Prostate gland (tissue), 2 donors: ENCODE data around the gene OR51B4. TPM values are rescaled to one million over a fixed set of nuclear protein-coding genes. Genes with fewer than 3 reads are reported as not detected.

Source experiments
- DNase-seq: peaks from one replicate; pipeline ENCODE4 v3.0.0-alpha.2; 2019; ENCODE audit warnings: low spot score
- H3K27ac ChIP-seq, 2 donors: fragments of 200-600 bp; sonication (generic); 2 replicates each; pipeline ENCODE4 v1.5.1; 2017 to 2019
- H3K27me3 ChIP-seq: fragments of 200-600 bp; sonication (generic); replicated peaks from 2 replicates; pipeline ENCODE4 v1.5.1; 2019; ENCODE audit not compliant: insufficient read depth
- H3K36me3 ChIP-seq, 2 donors: fragments of 200-600 bp; sonication (generic); 1 replicate in 1 of 2; 2 replicates in 1 of 2; pipeline versions ENCODE4 v1.5.1 to v1.8.1; 2017 to 2019
- H3K4me1 ChIP-seq: fragments of 200-600 bp; sonication (generic); replicated peaks from 2 replicates; pipeline ENCODE4 v1.5.1; 2019
- H3K4me3 ChIP-seq, 2 donors: fragments of 200-600 bp; sonication (generic); 2 replicates each; pipeline ENCODE4 v1.5.1; 2017 to 2019
- H3K9me3 ChIP-seq: fragments of 200-600 bp; sonication (generic); 2 replicates; pipeline ENCODE4 v1.5.1; 2017
- POLR2A ChIP-seq: fragments of 450-650 bp; IDR thresholded peaks from one replicate; pipeline ENCODE4 v1.6.1; 2016; ENCODE audit warnings: antibody characterized with exemption, mild to moderate bottlenecking
- POLR2AphosphoS5 ChIP-seq: sonication (generic); formaldehyde crosslinking; IDR thresholded peaks from one replicate; pipeline ENCODE4 v1.6.1; 2017; ENCODE audit warnings: antibody characterized with exemption
- WGBS: methylation state at CpG from one replicate; pipeline ENCODE4 v1.1.5; 2018; 5-methylcytosine and 5-hydroxymethylcytosine counted together
- intact Hi-C: fragments of 100-400 bp; cut with DNase I; formaldehyde crosslinking; loops from one replicate; pipeline ENCODE4 v1.14.2; 2022
- total RNA-seq, 2 donors: library from RNA; depleted of rRNA; stranded (reverse); fragments of >200 nt; gene quantifications; one replicate each; pipeline ENCODE4 v1.1.0, GENCODE V29; 2016
- TF ChIP-seq, protein P1 (sequence below), 4 experiments: fragments of 200-600 bp in 2 of 4; fragments of 450-650 bp in 2 of 4; sonication (generic) in 2 of 4; IDR thresholded peaks; 1 replicate in 3 of 4; 2 replicates in 1 of 4; pipeline ENCODE4 v1.5.1; 2016 to 2019; ENCODE audit warnings: antibody characterized with exemption in 4 of 4, mild to moderate bottlenecking in 2 of 4, moderate library complexity in 2 of 4

The OR51B4 gene
- total RNA-seq, 2 donors from 2014 or later = not detected

DNA sequence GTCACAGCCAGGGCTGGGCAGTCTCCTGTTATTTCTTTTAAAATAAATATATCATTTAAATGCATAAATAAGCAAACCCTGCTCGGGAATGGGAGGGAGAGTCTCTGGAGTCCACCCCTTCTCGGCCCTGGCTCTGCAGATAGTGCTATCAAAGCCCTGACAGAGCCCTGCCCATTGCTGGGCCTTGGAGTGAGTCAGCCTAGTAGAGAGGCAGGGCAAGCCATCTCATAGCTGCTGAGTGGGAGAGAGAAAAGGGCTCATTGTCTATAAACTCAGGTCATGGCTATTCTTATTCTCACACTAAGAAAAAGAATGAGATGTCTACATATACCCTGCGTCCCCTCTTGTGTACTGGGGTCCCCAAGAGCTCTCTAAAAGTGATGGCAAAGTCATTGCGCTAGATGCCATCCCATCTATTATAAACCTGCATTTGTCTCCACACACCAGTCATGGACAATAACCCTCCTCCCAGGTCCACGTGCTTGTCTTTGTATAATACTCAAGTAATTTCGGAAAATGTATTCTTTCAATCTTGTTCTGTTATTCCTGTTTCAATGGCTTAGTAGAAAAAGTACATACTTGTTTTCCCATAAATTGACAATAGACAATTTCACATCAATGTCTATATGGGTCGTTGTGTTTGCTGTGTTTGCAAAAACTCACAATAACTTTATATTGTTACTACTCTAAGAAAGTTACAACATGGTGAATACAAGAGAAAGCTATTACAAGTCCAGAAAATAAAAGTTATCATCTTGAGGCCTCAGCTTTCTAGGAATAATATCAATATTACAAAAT lies 13.4 kb downstream of the OR51B4 start:
- no peaks in the 10 kb centered on the region for H3K9me3 ChIP-seq
- no peak overlapping the region for H3K27ac ChIP-seq
- intact Hi-C loops = no loop called here
- no peaks in the 10 kb centered on the region for H3K27me3 ChIP-seq
- H3K36me3 ChIP-seq = no peaks in the 10 kb centered on the region
- DNase-seq = no peak
- H3K4me3 ChIP-seq = no peak overlapping the region
- H3K4me1 ChIP-seq = no peaks in the 10 kb centered on the region
- TF ChIP-seq POLR2AphosphoS5 = no peak
- TF ChIP-seq, protein P1, sequence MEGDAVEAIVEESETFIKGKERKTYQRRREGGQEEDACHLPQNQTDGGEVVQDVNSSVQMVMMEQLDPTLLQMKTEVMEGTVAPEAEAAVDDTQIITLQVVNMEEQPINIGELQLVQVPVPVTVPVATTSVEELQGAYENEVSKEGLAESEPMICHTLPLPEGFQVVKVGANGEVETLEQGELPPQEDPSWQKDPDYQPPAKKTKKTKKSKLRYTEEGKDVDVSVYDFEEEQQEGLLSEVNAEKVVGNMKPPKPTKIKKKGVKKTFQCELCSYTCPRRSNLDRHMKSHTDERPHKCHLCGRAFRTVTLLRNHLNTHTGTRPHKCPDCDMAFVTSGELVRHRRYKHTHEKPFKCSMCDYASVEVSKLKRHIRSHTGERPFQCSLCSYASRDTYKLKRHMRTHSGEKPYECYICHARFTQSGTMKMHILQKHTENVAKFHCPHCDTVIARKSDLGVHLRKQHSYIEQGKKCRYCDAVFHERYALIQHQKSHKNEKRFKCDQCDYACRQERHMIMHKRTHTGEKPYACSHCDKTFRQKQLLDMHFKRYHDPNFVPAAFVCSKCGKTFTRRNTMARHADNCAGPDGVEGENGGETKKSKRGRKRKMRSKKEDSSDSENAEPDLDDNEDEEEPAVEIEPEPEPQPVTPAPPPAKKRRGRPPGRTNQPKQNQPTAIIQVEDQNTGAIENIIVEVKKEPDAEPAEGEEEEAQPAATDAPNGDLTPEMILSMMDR (IDR thresholded peaks at IDR 0.05) = no peak
- no peak for TF ChIP-seq POLR2A
- 85% methylated on average over 7 of the region's 7 CpGs for WGBS

DNA sequence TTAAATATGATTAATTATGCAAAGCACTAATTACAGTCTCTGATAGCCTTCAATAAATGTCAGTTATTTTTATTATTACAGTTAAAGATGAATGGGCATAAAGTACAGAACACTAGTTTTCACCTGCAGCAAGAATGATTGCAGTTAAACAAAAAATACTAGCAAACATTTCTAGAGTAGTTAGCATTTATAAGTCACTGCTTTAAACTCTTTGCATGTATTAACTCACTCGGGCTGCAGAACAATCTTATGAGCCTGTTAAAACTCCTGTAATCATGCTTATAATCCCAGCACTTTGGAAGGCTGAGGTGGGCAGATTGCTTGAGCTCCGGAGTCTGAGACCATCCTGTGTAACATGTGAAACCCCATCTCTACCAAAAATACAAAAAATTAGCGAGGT lies 14.8 kb downstream of the OR51B4 start:
- Histone ChIP-seq H3K4me3 (no peak overlapping the region), H3K27ac (no peak overlapping the region), H3K27me3 (no peaks in the 10 kb centered on the region), H3K4me1 (no peaks in the 10 kb centered on the region), H3K36me3 (no peaks in the 10 kb centered on the region), H3K9me3 (no peaks in the 10 kb centered on the region)
- intact Hi-C loops = no loop called here
- WGBS = 73% methylated on average over 3 of the region's 3 CpGs
- TF ChIP-seq, protein P1 (IDR thresholded peaks at IDR 0.05) = no peak
- TF ChIP-seq POLR2A = no peak
- no peak for TF ChIP-seq POLR2AphosphoS5
- no peak for DNase-seq

DNA sequence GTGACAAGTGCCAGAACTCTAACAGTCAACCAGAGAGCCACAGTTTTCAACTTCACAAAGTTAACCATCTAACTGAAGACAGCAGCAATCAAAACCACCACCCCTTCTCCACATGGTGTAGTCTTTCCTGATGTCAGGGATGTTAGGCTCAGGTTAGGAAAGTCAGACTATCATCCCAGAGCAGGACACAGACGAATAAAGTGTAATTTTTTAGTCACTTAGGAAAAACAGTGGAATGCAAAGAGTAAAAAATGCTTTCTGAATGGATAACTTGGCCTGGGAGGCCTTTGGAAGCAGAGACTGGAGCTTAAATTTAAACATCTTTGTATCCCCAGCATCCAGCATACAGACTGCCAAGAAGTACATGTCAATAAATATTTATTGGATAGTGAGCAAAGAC lies 15.4 kb downstream of the OR51B4 start:
- no peaks in the 10 kb centered on the region for H3K9me3 ChIP-seq
- H3K36me3 ChIP-seq = no peaks in the 10 kb centered on the region
- no peak for DNase-seq
- WGBS = 48% methylated on average over 1 of the region's 1 CpG
- H3K27me3 ChIP-seq = no peaks in the 10 kb centered on the region
- no peak overlapping the region for H3K27ac ChIP-seq
- TF ChIP-seq, protein P1 (IDR thresholded peaks at IDR 0.05) = no peak
- TF ChIP-seq POLR2A = no peak
- H3K4me1 ChIP-seq = no peaks in the 10 kb centered on the region
- intact Hi-C loops = no loop called here
- no peak overlapping the region for H3K4me3 ChIP-seq

DNA sequence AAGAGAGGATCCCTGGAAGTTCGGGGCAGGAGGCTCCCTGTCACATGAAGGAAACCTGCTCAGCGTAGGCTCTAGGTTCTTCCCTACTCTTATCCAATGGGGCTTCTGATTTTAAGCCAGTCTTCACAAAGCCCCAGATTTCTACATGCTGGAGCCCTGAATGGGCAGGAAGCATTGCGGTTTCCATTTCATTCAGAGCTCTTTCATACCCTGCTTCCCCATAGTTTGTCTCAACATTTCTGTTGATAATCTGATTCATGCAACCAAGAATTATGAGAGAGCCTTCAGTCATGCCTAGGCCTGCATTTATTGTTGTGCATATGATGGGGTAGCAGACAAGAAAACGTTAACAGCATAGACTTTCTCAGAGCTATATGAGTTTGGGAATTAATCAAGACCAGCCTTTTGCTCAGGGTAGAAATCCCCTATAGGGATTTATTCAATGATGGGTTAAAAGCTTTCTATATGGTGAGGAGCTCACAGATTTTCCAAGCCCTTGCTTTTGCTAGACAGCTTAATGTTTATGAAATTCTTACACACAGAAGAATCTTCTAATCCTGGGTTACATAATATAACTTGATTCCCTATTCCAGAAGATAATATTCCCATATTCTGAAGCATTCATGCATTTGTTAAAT lies 15.9 kb downstream of the OR51B4 start:
- no peaks in the 10 kb centered on the region for H3K36me3 ChIP-seq
- no peak overlapping the region for H3K27ac ChIP-seq
- DNase-seq = no peak
- no peaks in the 10 kb centered on the region for H3K4me1 ChIP-seq
- intact Hi-C loops = no loop called here
- no peaks in the 10 kb centered on the region for H3K27me3 ChIP-seq
- WGBS = 80% methylated on average over 4 of the region's 4 CpGs
- no peaks in the 10 kb centered on the region for H3K9me3 ChIP-seq
- no peak overlapping the region for H3K4me3 ChIP-seq
- TF ChIP-seq POLR2AphosphoS5 = no peak
- TF ChIP-seq, protein P1 (IDR thresholded peaks at IDR 0.05) = no peak
- TF ChIP-seq POLR2A = no peak

DNA sequence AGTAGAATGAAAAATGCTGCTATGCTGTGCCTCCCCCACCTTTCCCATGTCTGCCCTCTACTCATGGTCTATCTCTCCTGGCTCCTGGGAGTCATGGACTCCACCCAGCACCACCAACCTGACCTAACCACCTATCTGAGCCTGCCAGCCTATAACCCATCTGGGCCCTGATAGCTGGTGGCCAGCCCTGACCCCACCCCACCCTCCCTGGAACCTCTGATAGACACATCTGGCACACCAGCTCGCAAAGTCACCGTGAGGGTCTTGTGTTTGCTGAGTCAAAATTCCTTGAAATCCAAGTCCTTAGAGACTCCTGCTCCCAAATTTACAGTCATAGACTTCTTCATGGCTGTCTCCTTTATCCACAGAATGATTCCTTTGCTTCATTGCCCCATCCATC lies 17.1 kb downstream of the OR51B4 start:
- H3K36me3 ChIP-seq = no peaks in the 10 kb centered on the region
- no peaks in the 10 kb centered on the region for H3K9me3 ChIP-seq
- intact Hi-C loops = no loop called here
- no peaks in the 10 kb centered on the region for H3K4me1 ChIP-seq
- WGBS = 84% methylated on average over 2 of the region's 2 CpGs
- no peak overlapping the region for H3K27ac ChIP-seq
- H3K4me3 ChIP-seq = no peak overlapping the region
- TF ChIP-seq POLR2A (no peak), POLR2AphosphoS5 (no peak)
- TF ChIP-seq, protein P1 (IDR thresholded peaks at IDR 0.05) = no peak
- DNase-seq = no peak
- H3K27me3 ChIP-seq = no peaks in the 10 kb centered on the region
